ENCODE measurements around the gene AFF1.

The AFF1 gene

GRCh38 chr4:87086143-87086805, 151.5 kb downstream of the AFF1 start:
- DNase-seq (ENCODE audit: low spot score): no peak

GRCh38 chr4:87087015-87087414, 152.2 kb downstream of the AFF1 start:
- no peak for DNase-seq (ENCODE audit: low spot score)

- no peak for DNase-seq (ENCODE audit: low spot score)
Observed at GRCh38 chr4:87087420-87087819, 152.6 kb downstream of the AFF1 start.

- DNase-seq (ENCODE audit: low spot score): no peak
Observed at GRCh38 chr4:87088186-87088585, 153.4 kb downstream of the AFF1 start.

- no peak for DNase-seq (ENCODE audit: low spot score)
Observed at GRCh38 chr4:87089368-87089767, 154.6 kb downstream of the AFF1 start.

GRCh38 chr4:87090305-87090704, 155.5 kb downstream of the AFF1 start:
- no peak for DNase-seq (ENCODE audit: low spot score)

- DNase-seq (ENCODE audit: low spot score): peak; percentile 64
Observed at GRCh38 chr4:87092389-87093141, 157.8 kb downstream of the AFF1 start.

- peak; percentile 83 for DNase-seq (ENCODE audit: low spot score)
Observed at GRCh38 chr4:87093443-87094123, 158.8 kb downstream of the AFF1 start.

- DNase-seq (ENCODE audit: low spot score): no peak
Observed at GRCh38 chr4:87097075-87097474, 162.3 kb downstream of the AFF1 start.

GRCh38 chr4:87100168-87100567, 165.4 kb downstream of the AFF1 start:
- no peak for DNase-seq (ENCODE audit: low spot score)

- no peak for DNase-seq (ENCODE audit: low spot score)
Observed at GRCh38 chr4:87101543-87102199, 166.9 kb downstream of the AFF1 start.

- no peak for DNase-seq (ENCODE audit: low spot score)
Observed at GRCh38 chr4:87103086-87103485, 168.3 kb downstream of the AFF1 start.

GRCh38 chr4:87103691-87104187, 168.9 kb downstream of the AFF1 start:
- DNase-seq (ENCODE audit: low spot score): no peak

- DNase-seq (ENCODE audit: low spot score): no peak
Observed at GRCh38 chr4:87105101-87105845, 170.5 kb downstream of the AFF1 start.

- no peak for DNase-seq (ENCODE audit: low spot score)
Observed at GRCh38 chr4:87108142-87108546, 173.3 kb downstream of the AFF1 start.

- DNase-seq (ENCODE audit: low spot score): no peak
Observed at GRCh38 chr4:87109121-87109520, 174.3 kb downstream of the AFF1 start.

GRCh38 chr4:87109945-87110344, 175.1 kb downstream of the AFF1 start:
- no peak for DNase-seq (ENCODE audit: low spot score)

GRCh38 chr4:87112063-87112462, 177.3 kb downstream of the AFF1 start:
- DNase-seq (ENCODE audit: low spot score): no peak

- DNase-seq (ENCODE audit: low spot score): no peak
Observed at GRCh38 chr4:87114245-87115062, 179.6 kb downstream of the AFF1 start.

GRCh38 chr4:87116231-87116630, 181.4 kb downstream of the AFF1 start:
- DNase-seq (ENCODE audit: low spot score): no peak

Data from NAMALWA (cell line).